Kidney (tissue), 14 donors: ENCODE data around the gene ZP1. TPM values are rescaled to one million over a fixed set of nuclear protein-coding genes. Genes with fewer than 3 reads are reported as not detected.

Experiments used
- DNase-seq, 5 donors: peaks; one replicate each; pipeline ENCODE4 v3.0.0-alpha.2; 2013 to 2020
- FAIRE-seq: peaks from 2 replicates; lab custom pipeline; 2012; peaks lifted over from hg19 to GRCh38; lab: Jason Lieb, UNC
- H3K27ac ChIP-seq, 2 donors: one replicate each; pipeline ENCODE4 v1.7.0; 2013; ENCODE audit warnings: low read depth in 2 of 2, low read length in 2 of 2, inconsistent platforms in 1 of 2
- H3K27me3 ChIP-seq: one replicate; pipeline ENCODE4 v1.7.1; 2013; ENCODE audit warnings: low read length, inconsistent platforms; ENCODE audit not compliant: control insufficient read depth, insufficient read depth
- H3K36me3 ChIP-seq, 3 donors: one replicate each; pipeline versions ENCODE4 v1.7.0 to v1.7.1; 2013; ENCODE audit warnings: low read length in 3 of 3, control low read depth in 1 of 3, inconsistent platforms in 1 of 3; ENCODE audit not compliant: insufficient read depth in 3 of 3, control insufficient read depth in 2 of 3
- H3K4me1 ChIP-seq, 3 donors: one replicate each; pipeline versions ENCODE4 v1.7.0 to v1.7.1; 2013; ENCODE audit warnings: low read length in 3 of 3, inconsistent platforms in 1 of 3, low read depth in 1 of 3; ENCODE audit not compliant: control insufficient read depth in 2 of 3, insufficient read depth in 2 of 3
- H3K4me3 ChIP-seq, 3 donors: one replicate each; pipeline versions ENCODE4 v1.7.0 to v1.8.1; 2013; ENCODE audit warnings: low read length in 3 of 3, control low read depth in 1 of 3, inconsistent platforms in 1 of 3
- H3K9ac ChIP-seq, 3 donors: one replicate each; pipeline versions ENCODE4 v1.7.0 to v1.7.1; 2013; ENCODE audit warnings: low read length in 3 of 3, control low read depth in 1 of 3, inconsistent platforms in 1 of 3
- H3K9me3 ChIP-seq, 3 donors: one replicate each; pipeline versions ENCODE4 v1.7.0 to v1.7.1; 2013; ENCODE audit warnings: low read length in 3 of 3, control low read depth in 1 of 3, inconsistent platforms in 1 of 3; ENCODE audit not compliant: control insufficient read depth in 2 of 3, insufficient read depth in 1 of 3
- intact Hi-C: fragments of 100-400 bp; cut with DNase I; formaldehyde crosslinking; loops from one replicate; pipeline ENCODE4 v1.11.1; 2022
- polyA plus RNA-seq: library from polyadenylated mRNA; stranded (reverse); fragments of 350-450 nt; fragmentation: Illumina TruSeq; extraction: RNeasy Lipid Tissue Mini Kit (QIAGEN cat#74804); gene quantifications from one replicate; pipeline ENCODE4 v1.2.3, GENCODE V29; 2014; ENCODE audit warnings: low read depth, low replicate concordance; ENCODE audit not compliant: insufficient read depth
- total RNA-seq: library from RNA; stranded (reverse); fragmentation: NEBNext Ultra II Directional; extraction: Animal tissue kit (Norgen Biotek cat#: 25700); gene quantifications from one replicate; pipeline ENCODE4 v1.2.1, GENCODE V29; 2021
- TF ChIP-seq, protein P1 (sequence below): IDR thresholded peaks from 3 replicates; pipeline ENCODE4 v1.5.1; 2012; ENCODE audit warnings: mild to moderate bottlenecking, moderate library complexity, borderline replicate concordance; ENCODE audit not compliant: insufficient read depth; ENCODE audit errors: extremely low read depth
- donor health status: control.
- donor health status: control.
- donor health status: control.
- donor health status: control.
- donor health status: control.
- donor health status: DM: yes; HTN: yes; CAD: no.
- donor health status: Normal renal cell carcinoma (clear cell type).

Gene ZP1
- total and polyA plus RNA-seq, 2 donors from 2014 or later, result not detected

DNA sequence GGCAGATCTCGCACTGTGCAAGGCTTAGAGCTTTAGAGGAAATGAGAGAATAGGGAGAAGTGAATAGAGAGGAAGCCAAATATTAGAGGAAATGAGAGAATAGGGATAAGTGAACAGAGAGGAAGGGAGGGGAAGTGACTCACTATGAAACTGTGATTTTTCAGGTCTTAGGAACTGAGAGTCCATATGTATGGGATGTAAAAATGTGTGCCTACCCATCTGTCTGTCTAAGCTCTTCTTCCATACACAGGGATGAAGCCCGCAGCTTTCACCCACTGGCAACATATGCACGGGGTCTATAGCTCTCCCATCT is 31.9 kb upstream of the ZP1 start:
- TF ChIP-seq, protein P1, sequence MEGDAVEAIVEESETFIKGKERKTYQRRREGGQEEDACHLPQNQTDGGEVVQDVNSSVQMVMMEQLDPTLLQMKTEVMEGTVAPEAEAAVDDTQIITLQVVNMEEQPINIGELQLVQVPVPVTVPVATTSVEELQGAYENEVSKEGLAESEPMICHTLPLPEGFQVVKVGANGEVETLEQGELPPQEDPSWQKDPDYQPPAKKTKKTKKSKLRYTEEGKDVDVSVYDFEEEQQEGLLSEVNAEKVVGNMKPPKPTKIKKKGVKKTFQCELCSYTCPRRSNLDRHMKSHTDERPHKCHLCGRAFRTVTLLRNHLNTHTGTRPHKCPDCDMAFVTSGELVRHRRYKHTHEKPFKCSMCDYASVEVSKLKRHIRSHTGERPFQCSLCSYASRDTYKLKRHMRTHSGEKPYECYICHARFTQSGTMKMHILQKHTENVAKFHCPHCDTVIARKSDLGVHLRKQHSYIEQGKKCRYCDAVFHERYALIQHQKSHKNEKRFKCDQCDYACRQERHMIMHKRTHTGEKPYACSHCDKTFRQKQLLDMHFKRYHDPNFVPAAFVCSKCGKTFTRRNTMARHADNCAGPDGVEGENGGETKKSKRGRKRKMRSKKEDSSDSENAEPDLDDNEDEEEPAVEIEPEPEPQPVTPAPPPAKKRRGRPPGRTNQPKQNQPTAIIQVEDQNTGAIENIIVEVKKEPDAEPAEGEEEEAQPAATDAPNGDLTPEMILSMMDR, result no peak
- no peak for FAIRE-seq
- no peaks in the 10 kb centered on the region for H3K27me3 ChIP-seq
- H3K9me3 ChIP-seq, result no peaks in the 10 kb centered on the region
- intact Hi-C loops, result loop anchor here (10.0 kb wide), 1 partner anchor 339 kb away; no protein-coding TSS in a partner anchor
- no peaks in the 10 kb centered on the region for H3K4me1 ChIP-seq
- no peak for DNase-seq
- no peak overlapping the region for H3K4me3 ChIP-seq
- no peak overlapping the region for H3K9ac ChIP-seq
- no peak overlapping the region for H3K27ac ChIP-seq
- H3K36me3 ChIP-seq, result no peaks in the 10 kb centered on the region

DNA sequence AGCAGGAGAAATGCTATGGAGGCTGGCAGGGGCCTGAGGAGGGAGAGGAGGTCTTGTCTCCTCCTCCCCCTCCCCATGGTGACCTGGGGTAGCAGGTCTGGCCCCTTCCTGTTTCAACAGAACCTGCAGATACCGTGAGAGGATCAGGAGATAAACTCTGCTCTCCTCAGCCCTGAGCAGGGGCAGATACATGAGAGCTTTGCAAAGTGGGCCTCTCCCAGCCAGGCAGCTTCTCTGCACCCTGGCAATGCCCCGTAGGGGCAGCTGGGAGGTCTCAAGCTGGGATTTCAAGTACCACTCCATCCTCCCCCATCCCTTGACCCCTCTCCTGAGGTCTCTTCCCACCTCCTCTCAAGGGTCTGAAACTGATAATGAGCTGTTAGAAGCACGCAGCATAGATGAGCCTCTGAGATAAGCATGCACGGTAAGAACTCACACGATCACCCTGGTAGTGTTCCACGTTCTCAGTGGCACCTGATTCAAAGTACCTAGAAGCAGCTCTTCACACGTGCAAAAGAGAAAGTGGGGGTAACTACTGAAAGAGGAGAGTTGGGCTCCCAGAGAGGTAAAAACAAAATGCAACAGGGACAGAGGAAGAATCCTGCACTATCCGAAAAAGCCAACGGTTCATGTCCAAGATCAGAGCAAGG is 30.4 kb upstream of the ZP1 start:
- Histone ChIP-seq H3K27ac (no peak overlapping the region), H3K9me3 (no peaks in the 10 kb centered on the region), H3K4me1 (peaks cover 5 to 9% (median 7%) of the 10 kb centered on the region in 3 donors), H3K27me3 (no peaks in the 10 kb centered on the region), H3K9ac (no peak overlapping the region), H3K36me3 (no peaks in the 10 kb centered on the region), H3K4me3 (no peak overlapping the region)
- intact Hi-C loops, result loop anchor here (10.0 kb wide), 1 partner anchor 338 kb away; no protein-coding TSS in a partner anchor
- no peak for DNase-seq
- TF ChIP-seq, protein P1, result no peak
- FAIRE-seq, result no peak

DNA sequence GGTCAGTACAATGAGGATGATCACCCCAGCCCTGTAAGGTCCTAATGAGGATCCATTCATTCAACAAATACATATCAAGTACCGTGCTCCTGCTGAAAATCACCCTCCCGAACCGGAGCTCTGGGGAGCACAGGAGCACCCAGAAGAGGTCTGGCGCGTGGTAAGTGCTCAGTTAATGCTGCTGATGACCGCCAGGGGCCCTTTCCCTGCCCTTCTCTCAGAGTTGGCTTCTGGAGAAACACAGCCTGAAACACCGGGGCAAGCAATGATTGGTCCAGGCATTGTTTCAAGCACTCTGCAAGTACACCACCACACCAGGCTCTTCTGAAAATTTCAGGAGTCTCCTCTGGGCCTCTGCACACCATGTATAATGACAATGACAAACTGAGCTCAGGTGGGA is 29.2 kb upstream of the ZP1 start:
- DNase-seq (peak in 1 of 5 donors; percentile 43), FAIRE-seq (no peak)
- Histone ChIP-seq H3K9me3 (no peaks in the 10 kb centered on the region), H3K27me3 (no peaks in the 10 kb centered on the region), H3K4me3 (no peak overlapping the region), H3K9ac (no peak overlapping the region), H3K4me1 (peaks cover 5 to 12% (median 9%) of the 10 kb centered on the region in 3 donors), H3K36me3 (no peaks in the 10 kb centered on the region), H3K27ac (no peak overlapping the region)
- intact Hi-C loops, result loop anchor here (10.0 kb wide), 1 partner anchor 337 kb away; no protein-coding TSS in a partner anchor
- TF ChIP-seq, protein P1, result no peak
